Gastroesophageal sphincter (tissue), 4 donors: Measurements from ENCODE around the gene COL2A1. TPM values are rescaled to one million over a fixed set of nuclear protein-coding genes. Genes with fewer than 3 reads are reported as not detected.

ENCODE experiments used
- ATAC-seq: fragments of 150-250 bp; one replicate; pipeline ENCODE4 v1.9.1; 2016; ENCODE audit warnings: mild to moderate bottlenecking, moderate library complexity
- H3K27ac ChIP-seq, 4 donors: fragments of 200-600 bp; sonication (generic) in 3 of 4; 1 replicate in 3 of 4; 2 replicates in 1 of 4; pipeline ENCODE4 v1.5.1; 2016 to 2019
- H3K27me3 ChIP-seq: fragments of 200-600 bp; sonication (generic); one replicate; pipeline ENCODE4 v1.5.1; 2019
- H3K36me3 ChIP-seq, 2 donors: fragments of 200-600 bp; sonication (generic); one replicate each; pipeline ENCODE4 v1.5.1; 2019; ENCODE audit warnings: control low read depth in 1 of 2
- H3K4me1 ChIP-seq, 3 donors: fragments of 200-600 bp; sonication (generic); 1 replicate in 2 of 3; 2 replicates in 1 of 3; pipeline ENCODE4 v1.5.1; 2016 to 2019; ENCODE audit warnings: control low read depth in 2 of 3
- H3K4me3 ChIP-seq, 2 donors: fragments of 200-600 bp; sonication (generic); one replicate each; pipeline ENCODE4 v1.5.1; 2019; ENCODE audit warnings: mild to moderate bottlenecking in 1 of 2, moderate library complexity in 1 of 2
- H3K9me3 ChIP-seq, 3 donors: fragments of 200-600 bp; sonication (generic); one replicate each; pipeline ENCODE4 v1.5.1; 2017 to 2019; ENCODE audit warnings: control low read depth in 2 of 3
- EP300 ChIP-seq: sonication (generic); formaldehyde crosslinking; IDR thresholded peaks from one replicate; pipeline ENCODE4 v1.6.1; 2017; ENCODE audit warnings: antibody characterized with exemption, mild to moderate bottlenecking
- POLR2A ChIP-seq, 2 donors: fragments of 450-650 bp; IDR thresholded peaks; one replicate each; pipeline ENCODE4 v1.6.1; 2017; ENCODE audit warnings: antibody characterized with exemption in 2 of 2, mild to moderate bottlenecking in 2 of 2, moderate library complexity in 1 of 2
- POLR2AphosphoS5 ChIP-seq: sonication (generic); formaldehyde crosslinking; IDR thresholded peaks from one replicate; pipeline ENCODE4 v1.6.1; 2017; ENCODE audit warnings: antibody characterized with exemption
- WGBS, 2 donors: methylation state at CpG; one replicate each; pipeline ENCODE4 v1.1.5; 2018; ENCODE audit warnings: low coverage in 1 of 2; 5-methylcytosine and 5-hydroxymethylcytosine counted together
- total RNA-seq, 4 donors: library from RNA; depleted of rRNA; stranded (reverse); fragments of >200 nt; gene quantifications; one replicate each; pipeline ENCODE4 v1.1.0, GENCODE V29; 2016
- TF ChIP-seq, protein P1 (sequence below), 4 experiments: fragments of 200-600 bp in 2 of 4; fragments of 450-650 bp in 2 of 4; sonication (generic) in 1 of 4; IDR thresholded peaks; one replicate each; pipeline ENCODE4 v1.5.1; 2017 to 2019; ENCODE audit warnings: antibody characterized with exemption in 4 of 4, mild to moderate bottlenecking in 2 of 4, moderate library complexity in 2 of 4

Gene COL2A1
- total RNA-seq, 4 donors from 2014 or later = not detected

GRCh38 chr12:47975816-47976215 is 28.5 kb downstream of the COL2A1 start:
- ATAC-seq = no peak
- peaks cover 0 to 2% of the 10 kb centered on the region in 2 donors for H3K36me3 ChIP-seq
- H3K27ac ChIP-seq = no peak overlapping the region
- no peak for TF ChIP-seq POLR2AphosphoS5
- TF ChIP-seq POLR2A (IDR thresholded peaks at IDR 0.05) = no peak
- TF ChIP-seq, protein P1, sequence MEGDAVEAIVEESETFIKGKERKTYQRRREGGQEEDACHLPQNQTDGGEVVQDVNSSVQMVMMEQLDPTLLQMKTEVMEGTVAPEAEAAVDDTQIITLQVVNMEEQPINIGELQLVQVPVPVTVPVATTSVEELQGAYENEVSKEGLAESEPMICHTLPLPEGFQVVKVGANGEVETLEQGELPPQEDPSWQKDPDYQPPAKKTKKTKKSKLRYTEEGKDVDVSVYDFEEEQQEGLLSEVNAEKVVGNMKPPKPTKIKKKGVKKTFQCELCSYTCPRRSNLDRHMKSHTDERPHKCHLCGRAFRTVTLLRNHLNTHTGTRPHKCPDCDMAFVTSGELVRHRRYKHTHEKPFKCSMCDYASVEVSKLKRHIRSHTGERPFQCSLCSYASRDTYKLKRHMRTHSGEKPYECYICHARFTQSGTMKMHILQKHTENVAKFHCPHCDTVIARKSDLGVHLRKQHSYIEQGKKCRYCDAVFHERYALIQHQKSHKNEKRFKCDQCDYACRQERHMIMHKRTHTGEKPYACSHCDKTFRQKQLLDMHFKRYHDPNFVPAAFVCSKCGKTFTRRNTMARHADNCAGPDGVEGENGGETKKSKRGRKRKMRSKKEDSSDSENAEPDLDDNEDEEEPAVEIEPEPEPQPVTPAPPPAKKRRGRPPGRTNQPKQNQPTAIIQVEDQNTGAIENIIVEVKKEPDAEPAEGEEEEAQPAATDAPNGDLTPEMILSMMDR (IDR thresholded peaks at IDR 0.05) = no peak
- no peak for TF ChIP-seq EP300
- H3K4me3 ChIP-seq = no peak overlapping the region
- 100% methylated on average over 2 of the region's 11 CpGs; no CpG with 5 or more reads in 1 of the 2 donors for WGBS, 2 donors
- no peaks in the 10 kb centered on the region for H3K9me3 ChIP-seq
- H3K4me1 ChIP-seq = no peaks in the 10 kb centered on the region
- H3K27me3 ChIP-seq = no peaks in the 10 kb centered on the region

DNA sequence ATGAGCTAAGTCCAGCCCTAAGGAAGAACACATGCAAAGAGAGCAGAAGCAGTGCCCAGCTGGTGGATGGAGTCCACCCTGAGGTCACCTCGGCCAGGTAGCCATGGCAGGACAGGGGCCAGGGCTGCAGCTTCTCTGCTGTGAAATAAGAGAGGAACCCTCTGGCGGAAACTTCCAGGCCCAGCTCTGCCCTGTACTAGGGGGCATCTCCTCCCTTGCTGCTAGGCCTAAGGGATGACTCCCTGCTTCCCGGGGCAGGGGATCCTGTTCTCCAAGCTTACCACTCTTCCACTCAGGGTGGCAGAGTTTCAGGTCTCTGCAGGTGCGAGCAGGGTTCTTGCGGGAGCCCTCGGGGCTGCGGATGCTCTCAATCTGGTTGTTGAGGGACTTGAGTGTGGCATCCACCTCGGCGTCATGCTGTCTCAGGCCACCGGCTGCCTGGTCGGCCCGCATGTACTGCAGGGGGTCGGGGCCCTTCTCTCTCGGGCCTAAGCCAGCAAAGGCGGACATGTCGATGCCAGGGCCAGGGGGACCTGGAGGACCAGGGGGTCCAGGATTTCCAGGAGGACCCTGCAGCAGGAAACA is 29.1 kb downstream of the COL2A1 start:
- no peaks in the 10 kb centered on the region for H3K9me3 ChIP-seq
- H3K4me3 ChIP-seq = no peak overlapping the region
- H3K4me1 ChIP-seq = no peaks in the 10 kb centered on the region
- peaks cover 0 to 8% of the 10 kb centered on the region in 2 donors for H3K36me3 ChIP-seq
- WGBS, 2 donors = 89% methylated on average over 3 of the region's 16 CpGs; no CpG with 5 or more reads in 1 of the 2 donors
- TF ChIP-seq, protein P1 (IDR thresholded peaks at IDR 0.05) = no peak
- no peak for TF ChIP-seq EP300
- TF ChIP-seq POLR2AphosphoS5 = no peak
- TF ChIP-seq POLR2A (IDR thresholded peaks at IDR 0.05) = no peak
- ATAC-seq = no peak
- no peaks in the 10 kb centered on the region for H3K27me3 ChIP-seq
- no peak overlapping the region for H3K27ac ChIP-seq

GRCh38 chr12:47973870-47974269 is 30.4 kb downstream of the COL2A1 start:
- WGBS, 2 donors = 100% methylated on average over 1 to 2 of the region's 9 CpGs
- no peak overlapping the region for H3K4me3 ChIP-seq
- no peak for TF ChIP-seq POLR2AphosphoS5
- TF ChIP-seq, protein P1 (IDR thresholded peaks at IDR 0.05) = no peak
- no peak for TF ChIP-seq POLR2A (IDR thresholded peaks at IDR 0.05)
- TF ChIP-seq EP300 = no peak
- H3K27ac ChIP-seq = no peak overlapping the region
- ATAC-seq = no peak
- H3K4me1 ChIP-seq = no peaks in the 10 kb centered on the region
- H3K9me3 ChIP-seq = no peaks in the 10 kb centered on the region
- no peaks in the 10 kb centered on the region for H3K27me3 ChIP-seq
- peaks cover 0 to 20% of the 10 kb centered on the region in 2 donors for H3K36me3 ChIP-seq

DNA sequence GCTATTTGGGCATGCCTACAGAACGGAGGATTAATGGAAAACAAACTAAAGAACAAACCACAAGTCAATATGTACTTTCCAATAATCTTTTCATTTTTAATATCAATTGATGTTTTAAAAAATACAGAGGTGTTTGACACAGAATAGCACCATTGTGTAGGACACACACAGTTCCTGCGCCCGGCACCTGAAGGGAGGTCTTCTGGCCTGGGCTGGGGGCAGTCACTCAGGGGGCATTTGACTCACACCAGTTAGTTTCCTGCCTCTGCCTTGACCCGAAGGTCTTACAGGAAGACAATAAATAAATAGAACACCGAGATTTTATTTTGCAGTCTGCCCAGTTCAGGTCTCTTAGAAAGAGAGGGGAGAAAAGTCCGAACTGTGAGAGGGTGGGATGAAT is 31.4 kb downstream of the COL2A1 start:
- no peak overlapping the region for H3K27ac ChIP-seq
- peaks cover 0 to 30% of the 10 kb centered on the region in 2 donors for H3K36me3 ChIP-seq
- no peak overlapping the region for H3K4me3 ChIP-seq
- peaks cover 0 to 5% (median 0%) of the 10 kb centered on the region in 3 donors for H3K4me1 ChIP-seq
- 72 to 87% methylated on average over 5 to 6 of the region's 6 CpGs for WGBS, 2 donors
- no peak for ATAC-seq
- no peaks in the 10 kb centered on the region for H3K9me3 ChIP-seq
- no peak for TF ChIP-seq POLR2AphosphoS5
- TF ChIP-seq EP300 = no peak
- TF ChIP-seq, protein P1 (IDR thresholded peaks at IDR 0.05) = no peak
- TF ChIP-seq POLR2A (IDR thresholded peaks at IDR 0.05) = no peak
- H3K27me3 ChIP-seq = no peaks in the 10 kb centered on the region

DNA sequence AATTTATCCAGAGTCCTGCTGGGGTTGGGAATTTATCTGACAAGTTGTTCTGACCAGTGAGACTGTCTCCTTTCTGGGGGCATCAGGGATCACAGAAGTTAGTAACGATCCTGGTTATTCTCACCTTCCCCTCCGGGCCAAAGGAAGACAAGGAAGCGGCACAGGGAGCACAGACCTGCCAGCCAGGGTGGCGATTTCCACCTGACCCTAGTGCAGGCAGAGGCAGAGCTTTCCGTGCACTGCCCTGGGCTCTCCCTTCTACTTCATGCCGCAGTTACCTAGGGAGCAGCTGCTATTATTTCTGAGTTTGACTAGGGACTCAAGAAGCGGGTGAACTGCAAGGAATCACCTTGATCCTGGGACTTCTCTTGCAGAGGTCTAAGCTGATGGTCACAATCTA is 33.4 kb downstream of the COL2A1 start:
- H3K4me1 ChIP-seq = peaks cover 0 to 20% (median 6%) of the 10 kb centered on the region in 3 donors
- no peak for ATAC-seq
- H3K27ac ChIP-seq = no peak overlapping the region
- no peaks in the 10 kb centered on the region for H3K9me3 ChIP-seq
- 74 to 82% methylated on average over 2 to 5 of the region's 7 CpGs for WGBS, 2 donors
- H3K4me3 ChIP-seq = no peak overlapping the region
- H3K36me3 ChIP-seq = peaks cover 0 to 51% of the 10 kb centered on the region in 2 donors
- TF ChIP-seq POLR2AphosphoS5 = no peak
- no peak for TF ChIP-seq POLR2A (IDR thresholded peaks at IDR 0.05)
- TF ChIP-seq, protein P1 (IDR thresholded peaks at IDR 0.05) = no peak
- no peak for TF ChIP-seq EP300
- H3K27me3 ChIP-seq = no peaks in the 10 kb centered on the region
